NCI-H2196 (cell line): ENCODE measurements around the gene HRH1.
"Not testable (repeated sequence)": the region's sequence is repeated elsewhere in the genome, so short reads cannot be mapped to it uniquely, and the experiment has no call there.

ENCODE experiments used
- DNase-seq: peaks from one replicate; lab custom pipeline; 2025; ENCODE audit not compliant: unreplicated experiment; lab: John Stamatoyannopoulos, UW

Gene HRH1, protein sequence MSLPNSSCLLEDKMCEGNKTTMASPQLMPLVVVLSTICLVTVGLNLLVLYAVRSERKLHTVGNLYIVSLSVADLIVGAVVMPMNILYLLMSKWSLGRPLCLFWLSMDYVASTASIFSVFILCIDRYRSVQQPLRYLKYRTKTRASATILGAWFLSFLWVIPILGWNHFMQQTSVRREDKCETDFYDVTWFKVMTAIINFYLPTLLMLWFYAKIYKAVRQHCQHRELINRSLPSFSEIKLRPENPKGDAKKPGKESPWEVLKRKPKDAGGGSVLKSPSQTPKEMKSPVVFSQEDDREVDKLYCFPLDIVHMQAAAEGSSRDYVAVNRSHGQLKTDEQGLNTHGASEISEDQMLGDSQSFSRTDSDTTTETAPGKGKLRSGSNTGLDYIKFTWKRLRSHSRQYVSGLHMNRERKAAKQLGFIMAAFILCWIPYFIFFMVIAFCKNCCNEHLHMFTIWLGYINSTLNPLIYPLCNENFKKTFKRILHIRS

DNA sequence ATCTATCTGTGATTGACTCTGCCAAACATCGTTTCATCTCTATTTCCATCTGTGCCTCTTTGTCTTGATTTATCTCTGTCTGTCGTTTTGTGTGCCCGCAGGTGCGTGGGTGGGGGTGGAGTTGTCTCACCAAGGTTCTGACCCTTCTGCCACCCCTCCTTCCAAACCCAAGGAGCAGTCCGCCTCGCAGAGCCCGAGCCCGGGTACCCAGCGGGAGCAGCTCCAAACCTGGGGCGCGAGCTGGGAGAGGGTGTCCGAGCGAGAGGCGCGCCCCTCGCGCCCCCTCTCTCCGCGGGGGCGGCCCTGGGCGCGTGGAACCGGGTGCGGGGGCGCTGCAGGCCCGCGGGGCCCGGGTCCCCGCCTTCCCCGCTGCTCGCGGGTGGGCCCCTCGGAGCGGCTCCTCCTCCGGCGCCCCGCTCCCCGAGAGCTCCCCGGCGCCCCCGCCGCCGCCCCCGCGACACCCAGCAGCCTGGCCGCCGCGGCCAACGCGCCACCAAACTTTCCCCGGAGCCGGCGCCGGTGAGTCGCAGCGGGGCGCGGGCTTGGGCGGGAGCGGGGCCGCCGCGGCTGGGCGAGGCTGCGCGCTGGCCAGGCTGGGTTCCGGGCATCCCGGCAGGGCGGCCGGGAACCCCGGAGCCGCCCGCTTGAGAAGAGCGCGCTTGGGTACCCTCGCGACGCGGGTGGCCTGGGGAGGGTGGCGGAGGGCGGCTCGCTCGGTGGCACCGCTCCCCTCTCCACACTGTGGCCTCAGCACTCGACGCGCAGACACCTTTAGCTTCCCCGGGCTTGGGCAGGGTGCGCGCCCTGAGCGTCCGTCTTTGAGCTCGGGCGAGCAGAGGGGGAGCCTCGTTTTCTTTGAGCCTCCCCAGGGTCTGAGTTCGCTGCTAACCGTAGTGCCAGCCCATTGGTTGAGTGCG, at the start of gene HRH1:
TSS of gene HRH1 (plus strand) at position 458 of the 917 bp plus-strand sequence. CDS start 104,545 bp downstream, outside the sequence.
- DNase-seq = no peak

DNA sequence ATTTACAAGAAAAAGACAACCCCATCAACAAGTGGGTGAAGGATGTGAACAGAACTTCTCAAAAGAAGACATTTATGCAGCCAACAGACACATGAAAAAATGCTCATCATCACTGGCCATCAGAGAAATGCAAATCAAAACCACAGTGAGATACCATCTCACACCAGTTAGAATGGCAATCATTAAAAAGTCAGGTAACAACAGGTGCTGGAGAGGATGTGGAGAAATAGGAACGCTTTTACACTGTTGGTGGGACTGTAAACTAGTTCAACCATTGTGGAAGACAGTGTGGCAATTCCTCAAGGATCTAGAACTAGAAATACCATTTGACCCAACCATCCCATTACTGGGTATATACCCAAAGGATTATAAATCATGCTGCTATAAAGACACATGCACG, 41.0 kb upstream of the HRH1 start:
- DNase-seq = not testable (repeated sequence)

DNA sequence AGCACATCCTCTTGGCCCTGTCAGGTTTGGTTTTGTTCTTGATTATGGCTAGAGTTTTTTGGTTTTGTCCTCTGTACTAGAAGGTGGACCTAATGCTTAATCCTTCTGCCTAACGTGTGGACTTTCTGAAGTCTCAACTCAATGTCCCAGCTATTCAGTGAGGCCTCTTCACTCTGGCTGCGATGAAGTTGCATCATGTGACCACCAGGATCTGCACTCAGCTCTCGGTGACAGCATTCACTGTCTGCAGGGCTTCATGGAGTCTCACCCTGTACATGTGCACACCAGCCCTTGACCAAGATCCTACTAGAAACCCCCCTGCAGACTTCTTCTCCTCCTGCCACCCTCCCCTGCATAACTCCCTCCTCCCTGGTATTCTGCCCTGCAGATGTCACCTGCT, 38.7 kb upstream of the HRH1 start:
- no peak for DNase-seq

DNA sequence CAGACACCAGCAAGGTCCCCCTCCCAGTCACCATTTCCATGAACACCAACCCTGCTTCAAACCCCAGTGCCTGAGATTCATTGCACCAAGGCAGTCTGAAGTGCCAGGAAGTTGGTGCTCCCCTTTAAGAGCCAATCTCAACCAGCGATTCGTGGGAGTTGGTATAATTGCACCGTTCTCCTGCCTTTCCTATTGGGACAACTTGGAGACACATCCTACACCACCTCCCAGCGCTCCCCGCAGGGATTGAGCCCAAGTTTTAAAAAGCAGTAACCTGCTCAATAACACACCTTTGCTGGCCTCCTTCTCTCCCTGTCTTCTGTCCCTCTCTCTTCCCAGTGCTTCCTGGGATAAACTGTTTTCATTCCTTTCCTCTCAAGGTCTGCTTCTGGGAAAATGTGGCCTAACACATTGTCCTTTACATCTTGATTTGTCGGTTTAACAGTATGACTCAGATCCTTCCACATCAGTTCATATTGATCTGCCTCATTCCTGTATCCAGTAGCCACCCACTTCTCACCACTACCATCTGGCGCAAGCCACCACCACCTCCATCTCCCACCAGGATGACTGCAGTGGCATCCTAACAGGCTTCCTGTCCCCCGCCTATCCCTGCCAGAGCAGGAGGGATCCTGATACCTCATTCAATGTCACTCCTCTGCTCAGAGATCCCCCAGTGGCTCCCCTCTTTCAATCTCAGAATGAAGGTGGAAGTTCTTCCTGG, 37.8 kb upstream of the HRH1 start:
- no peak for DNase-seq

DNA sequence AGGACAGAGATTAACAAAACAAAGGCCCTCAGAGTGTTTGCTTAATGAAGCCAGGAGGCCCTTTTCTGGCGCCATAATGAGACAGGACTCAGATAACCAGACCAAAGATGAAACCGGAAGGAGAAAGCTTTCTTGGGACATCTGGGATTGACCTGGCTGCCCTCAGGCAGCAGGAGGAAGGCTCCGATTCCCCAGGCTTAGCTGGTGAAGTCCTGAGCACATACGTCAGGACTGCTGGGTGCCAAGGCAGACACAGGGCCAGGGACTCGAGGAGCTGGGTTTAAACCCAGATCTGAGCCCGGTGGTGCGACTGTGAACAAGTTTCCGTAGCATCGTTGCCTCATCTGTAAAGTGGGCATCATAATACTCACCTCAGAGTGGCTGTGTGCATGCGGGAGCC, 36.7 kb upstream of the HRH1 start:
- DNase-seq = no peak

DNA sequence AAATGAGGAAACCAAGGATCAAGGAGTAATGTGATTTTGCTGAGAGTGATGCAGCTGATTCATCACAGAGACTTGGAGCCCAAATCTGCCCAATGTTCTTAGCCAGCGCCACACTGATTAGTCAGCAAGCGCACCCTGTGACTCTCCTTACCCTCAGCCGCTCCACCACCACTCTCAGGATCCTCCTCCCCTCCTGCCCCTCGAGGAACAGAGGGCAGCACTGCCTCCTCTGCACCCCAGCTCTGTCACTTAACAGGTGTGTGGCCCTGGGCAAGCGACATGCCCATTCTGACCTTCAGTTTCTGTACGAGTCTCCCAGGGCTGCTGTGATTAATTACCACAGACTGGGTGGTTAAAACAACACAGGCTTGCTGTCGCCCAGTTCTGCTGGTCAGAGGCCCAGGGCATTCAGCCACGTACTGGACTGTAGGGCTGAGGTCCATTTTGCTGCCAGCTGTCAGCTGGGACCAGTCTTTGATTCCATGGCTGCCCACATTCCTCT, 36.1 kb upstream of the HRH1 start:
- DNase-seq = no peak

DNA sequence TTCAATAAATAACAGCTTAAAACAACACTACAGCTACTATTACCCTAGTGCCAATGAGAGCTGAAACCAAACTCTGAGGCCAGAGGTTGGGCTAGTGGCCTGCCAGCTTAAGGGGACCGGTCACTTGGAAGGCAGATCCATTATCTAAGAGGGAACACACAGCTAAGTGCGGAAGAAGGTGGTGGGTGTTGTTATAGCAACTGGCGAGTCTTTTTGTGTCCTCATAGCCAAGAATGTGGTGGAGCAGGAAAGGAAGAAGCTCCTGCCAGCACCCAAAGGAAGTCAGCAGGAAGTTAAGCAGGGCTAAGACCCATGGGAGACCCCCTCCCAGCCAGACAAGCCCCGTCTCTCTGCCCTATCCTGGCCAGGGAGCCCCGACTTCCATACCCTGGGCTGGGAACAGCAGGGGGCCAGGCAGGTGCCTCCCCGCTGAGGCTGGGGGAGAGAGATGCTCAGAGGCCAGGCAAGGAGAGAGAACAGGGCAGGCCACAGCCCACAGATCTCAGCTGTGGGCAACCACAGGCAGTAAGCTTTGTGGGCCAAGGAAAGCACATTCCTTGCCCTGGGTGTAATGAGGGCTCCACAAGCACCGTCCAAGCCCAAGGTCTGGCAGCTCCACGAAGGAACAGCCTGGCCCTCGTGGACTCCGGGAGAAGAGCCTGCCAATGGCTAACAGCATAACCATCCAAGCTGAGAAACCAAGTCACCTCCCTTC, 34.0 kb upstream of the HRH1 start:
- no peak for DNase-seq

DNA sequence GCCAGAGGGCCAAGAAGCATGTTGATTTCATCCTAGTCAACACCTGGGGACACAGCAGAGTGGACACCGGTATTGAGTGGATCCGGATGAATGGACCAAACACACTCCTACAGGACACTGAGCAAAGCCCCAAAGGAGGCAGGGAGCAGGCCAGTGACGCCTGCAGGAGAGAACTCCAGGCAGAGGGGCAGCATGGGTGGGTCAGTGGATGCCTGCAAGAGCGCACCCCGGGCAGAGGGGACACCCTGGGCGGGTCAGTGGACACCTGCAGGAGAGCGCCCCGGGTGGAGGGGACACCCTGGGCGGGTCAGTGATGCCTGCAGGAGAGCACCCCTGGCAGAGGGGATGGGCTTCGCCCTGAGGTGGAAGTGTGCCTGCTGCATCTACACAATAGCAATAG, 27.6 kb upstream of the HRH1 start:
- DNase-seq = no peak

DNA sequence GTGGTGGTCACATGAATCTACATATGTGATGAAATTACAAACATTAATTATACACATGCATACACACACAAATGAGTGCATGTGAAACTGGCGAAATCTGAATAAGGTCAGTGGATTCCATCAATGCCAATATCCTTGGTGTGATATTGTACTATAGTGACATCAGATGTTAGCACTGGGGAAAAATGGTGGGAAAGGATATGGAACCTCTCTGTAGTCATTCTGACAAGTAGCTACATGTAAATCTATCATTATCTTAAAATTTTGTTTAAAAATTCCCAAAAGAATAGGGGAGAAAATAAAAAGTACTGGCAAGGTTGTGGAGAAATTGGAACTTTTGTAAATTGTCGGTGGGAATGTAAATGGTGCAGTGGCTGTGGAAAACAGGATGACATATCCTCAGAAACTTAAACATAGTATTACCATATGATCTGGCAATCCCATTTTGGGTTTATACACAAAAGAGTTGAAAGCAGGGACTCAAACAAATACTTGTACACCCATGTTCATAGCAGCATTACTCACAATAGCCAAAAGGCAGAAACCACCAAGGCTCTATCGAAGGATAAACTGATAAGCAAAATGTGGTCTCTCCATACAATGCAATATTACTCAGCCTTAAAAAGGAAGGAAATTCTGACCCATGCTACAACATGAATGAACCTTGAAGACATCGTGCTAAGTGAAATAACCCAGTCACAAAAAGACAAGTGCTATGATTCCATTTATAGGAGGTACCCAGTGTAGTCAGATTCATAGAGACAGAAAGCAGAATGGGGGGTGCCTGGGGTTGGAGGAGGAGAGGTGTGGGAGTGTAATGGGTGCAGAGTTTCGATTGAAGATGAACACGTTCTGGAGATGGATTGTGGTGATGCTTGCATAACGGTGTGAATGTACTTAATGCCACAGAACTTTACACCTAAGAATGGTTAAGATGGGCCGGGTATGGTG, 25.3 kb upstream of the HRH1 start:
- DNase-seq = no peak

DNA sequence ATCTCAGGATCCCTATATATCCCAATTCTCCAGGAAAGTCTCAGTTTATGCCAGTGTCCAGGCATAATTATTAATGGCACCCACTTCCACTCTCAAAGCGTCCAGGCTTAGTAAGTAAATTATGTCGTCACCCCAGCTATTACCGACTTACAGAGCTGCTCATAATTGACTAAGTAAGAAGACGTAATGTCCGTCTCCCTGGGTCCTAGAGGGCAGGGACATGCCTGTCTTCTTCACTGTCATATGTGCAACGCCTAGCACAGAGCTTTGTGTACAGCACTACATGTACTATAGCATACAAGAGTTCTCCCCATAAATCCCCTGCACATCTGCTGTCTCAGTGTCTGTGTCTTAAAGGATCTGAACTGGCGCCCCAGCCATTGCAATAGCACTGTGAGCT, 23.9 kb upstream of the HRH1 start:
- no peak for DNase-seq

DNA sequence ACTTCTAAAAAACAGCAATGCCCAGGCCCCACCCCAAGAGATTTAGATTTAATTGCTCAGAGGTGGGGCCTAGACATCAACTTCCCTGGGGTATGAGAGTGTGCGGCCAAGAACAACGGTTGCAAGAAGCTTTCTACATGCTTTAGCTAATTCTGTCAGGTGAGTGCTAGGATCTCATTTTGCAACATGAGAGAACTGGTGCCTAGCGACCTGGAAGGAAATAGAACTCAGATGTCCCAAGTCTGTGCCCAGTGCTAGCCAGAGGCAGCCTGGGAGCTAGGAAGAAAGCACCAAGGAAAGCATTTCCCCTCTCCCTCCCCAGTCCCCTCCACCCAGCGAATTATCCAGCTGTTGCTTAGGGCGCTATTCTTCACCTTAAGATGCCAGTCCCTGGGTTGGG, 22.9 kb upstream of the HRH1 start:
- no peak for DNase-seq

DNA sequence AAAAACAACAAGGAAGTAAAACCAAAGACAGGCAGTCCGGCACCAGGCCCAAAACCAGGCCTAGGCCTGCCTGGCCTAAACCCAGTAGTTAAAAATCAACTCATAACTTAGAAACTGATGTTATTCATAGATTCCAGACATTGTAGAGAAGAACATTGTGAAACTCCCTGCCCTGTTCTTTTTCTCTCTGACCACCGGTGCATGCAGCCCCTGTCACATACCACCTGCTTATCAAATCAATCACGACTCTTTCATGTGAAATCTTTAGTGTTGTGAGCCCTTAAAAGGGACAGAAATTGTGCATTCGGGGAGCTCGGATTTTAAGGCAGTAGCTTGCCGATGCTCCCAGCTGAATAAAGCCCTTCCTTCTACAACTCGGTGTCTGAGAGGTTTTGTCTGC, 22.4 kb upstream of the HRH1 start:
- not testable (repeated sequence) for DNase-seq

DNA sequence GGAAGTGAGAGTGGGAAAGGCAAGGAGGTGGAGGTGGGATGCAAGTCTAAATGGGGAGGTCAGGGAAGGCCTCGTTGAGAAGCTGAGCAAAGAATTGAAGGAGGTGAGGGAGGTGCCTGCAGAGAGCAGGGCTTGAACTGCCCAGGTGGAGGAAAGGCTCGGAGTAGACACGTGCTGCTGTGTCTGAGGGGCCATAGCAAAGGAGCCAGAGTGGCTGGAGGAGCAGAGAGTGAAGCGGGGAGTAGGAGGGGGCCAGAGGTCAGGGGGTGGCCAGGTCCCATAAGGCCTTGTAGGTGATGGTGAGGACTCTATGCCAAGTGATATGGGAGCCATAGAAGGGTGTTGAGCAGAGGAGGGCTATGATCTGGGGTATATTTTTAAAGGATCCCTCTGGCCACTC, 21.4 kb upstream of the HRH1 start:
- DNase-seq = no peak

DNA sequence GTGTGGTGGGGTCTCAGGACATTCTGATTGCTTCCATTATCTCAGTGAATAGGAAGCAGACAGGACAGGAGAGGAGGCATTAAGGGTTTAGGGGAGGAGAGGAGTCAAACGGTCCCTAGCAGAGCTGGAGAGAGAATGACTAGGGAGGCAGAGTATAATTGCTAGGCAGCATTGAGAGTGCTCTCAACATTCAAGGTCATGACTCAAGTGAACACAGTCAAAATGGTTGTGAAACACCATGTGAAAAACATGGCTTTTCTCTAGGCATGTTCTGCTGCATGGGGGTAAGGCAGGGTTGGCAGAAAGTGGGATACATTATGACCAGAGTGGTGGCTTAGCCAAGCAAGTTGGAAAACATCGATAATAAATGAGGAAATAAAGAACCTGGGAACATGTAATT, 19.5 kb upstream of the HRH1 start:
- DNase-seq = no peak

DNA sequence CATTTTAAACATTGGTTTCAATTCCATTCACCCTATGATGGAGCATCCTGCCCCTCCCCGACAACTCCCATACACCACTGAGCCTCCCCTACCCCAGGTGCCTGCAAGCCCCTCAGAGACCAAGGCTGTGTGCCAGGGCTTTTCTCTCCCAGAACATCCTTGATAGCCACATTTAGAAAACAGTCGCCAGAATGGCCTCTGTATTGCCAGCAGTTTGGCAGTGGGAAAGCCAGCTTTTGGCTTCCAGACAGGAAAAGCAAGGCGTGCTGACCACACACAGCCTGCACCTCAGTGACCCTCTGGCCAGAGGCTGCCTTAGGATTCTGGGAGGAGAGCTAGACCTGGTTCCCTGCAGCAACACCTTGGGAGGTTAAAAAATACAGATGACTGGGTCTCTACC, 18.2 kb upstream of the HRH1 start:
- no peak for DNase-seq

DNA sequence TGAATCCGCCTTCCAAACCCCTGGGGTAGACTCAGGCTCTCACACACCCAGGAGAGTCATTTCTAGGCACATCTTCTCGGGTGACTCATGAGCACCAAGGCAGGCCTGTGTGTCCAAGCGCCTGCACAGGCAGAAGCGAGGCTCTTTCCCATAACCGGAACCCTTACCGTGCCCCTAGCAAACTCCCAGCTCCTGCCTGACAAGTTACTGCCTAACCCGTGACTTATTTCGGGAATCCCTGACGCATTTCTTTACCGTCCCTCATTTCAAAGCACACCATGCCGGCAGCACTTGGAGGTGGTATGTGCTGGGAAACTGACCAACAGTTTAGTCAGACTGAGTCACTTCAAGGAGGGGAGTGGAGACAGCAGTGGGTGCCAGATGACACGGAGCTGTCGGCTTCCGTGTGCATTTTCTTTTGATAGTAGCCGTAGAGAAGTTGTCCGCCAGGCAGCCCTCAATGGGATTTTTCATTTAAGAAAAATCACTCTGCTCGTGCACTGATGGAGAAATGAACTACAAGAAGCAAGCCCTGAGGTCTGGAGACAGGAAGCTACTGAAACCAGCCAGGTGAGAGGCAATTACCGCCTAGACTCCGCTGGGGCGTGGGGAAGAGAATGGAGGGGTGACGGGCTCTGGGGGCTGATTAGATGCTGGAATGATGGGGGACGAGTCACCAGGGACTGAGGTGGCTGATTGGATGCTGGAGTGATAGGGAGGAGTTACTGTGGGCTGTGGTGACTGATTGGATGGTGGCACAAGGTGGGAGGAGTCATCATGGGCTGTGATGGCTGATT, 17.3 kb upstream of the HRH1 start:
- DNase-seq = no peak

DNA sequence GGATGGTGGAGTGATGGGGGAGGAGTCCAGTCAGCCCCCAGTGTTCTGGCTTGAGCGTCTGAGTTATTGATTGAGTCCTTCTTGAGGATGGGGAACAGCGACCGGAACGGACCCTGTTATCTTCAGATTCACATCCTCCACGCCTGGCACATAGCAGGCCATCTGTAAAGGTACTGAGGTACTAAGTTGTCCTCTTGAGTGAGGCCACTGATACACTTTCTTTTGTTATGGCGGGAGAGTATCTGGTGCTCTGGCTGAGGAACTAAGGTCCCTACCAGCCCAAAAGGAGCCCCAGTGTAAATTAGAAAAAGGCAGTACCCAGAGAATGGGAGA, 16.7 kb upstream of the HRH1 start:
- no peak for DNase-seq

DNA sequence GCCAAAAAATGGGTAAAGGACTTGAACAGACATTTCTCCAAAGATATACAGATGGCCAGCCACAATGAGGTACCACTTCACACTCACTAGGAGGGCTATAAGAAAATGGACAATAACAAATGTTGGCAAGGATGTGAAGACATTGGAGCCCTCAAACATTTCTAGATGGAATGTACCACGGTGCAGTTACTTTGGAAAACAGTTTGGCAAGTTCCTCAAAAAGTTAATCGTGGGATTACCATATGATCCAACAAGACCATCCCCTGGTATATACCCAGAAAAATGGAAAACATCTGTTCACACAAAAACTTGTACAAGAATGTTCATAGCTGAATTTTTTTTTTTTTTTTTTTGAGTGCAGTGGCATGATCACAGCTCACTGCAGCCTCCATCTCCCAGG, 15.9 kb upstream of the HRH1 start:
- no peak for DNase-seq
